Mucosa of stomach (tissue), 1 donor: Measurements from ENCODE around the gene CMTM6.

Source experiments
- H3K27me3 ChIP-seq: one replicate; pipeline ENCODE4 v1.7.0; 2013; ENCODE audit warnings: mild to moderate bottlenecking, low read length; ENCODE audit not compliant: control insufficient read depth, insufficient read depth
- H3K36me3 ChIP-seq: one replicate; pipeline ENCODE4 v1.7.0; 2013; ENCODE audit warnings: low read length; ENCODE audit not compliant: control insufficient read depth, insufficient read depth
- H3K4me1 ChIP-seq: one replicate; pipeline ENCODE4 v1.7.0; 2013; ENCODE audit warnings: mild to moderate bottlenecking, low read length; ENCODE audit not compliant: control insufficient read depth, insufficient read depth
- H3K4me3 ChIP-seq: one replicate; pipeline ENCODE4 v1.7.0; 2013; ENCODE audit warnings: low read length
- H3K9ac ChIP-seq: one replicate; pipeline ENCODE4 v1.7.0; 2013; ENCODE audit warnings: mild to moderate bottlenecking, low read length, moderate library complexity
- H3K9me3 ChIP-seq: one replicate; pipeline ENCODE4 v1.7.0; 2013; ENCODE audit warnings: mild to moderate bottlenecking, low read length, moderate library complexity; ENCODE audit not compliant: control insufficient read depth
- donor health status: Pancreatic carcinoma.

CMTM6 gene

DNA sequence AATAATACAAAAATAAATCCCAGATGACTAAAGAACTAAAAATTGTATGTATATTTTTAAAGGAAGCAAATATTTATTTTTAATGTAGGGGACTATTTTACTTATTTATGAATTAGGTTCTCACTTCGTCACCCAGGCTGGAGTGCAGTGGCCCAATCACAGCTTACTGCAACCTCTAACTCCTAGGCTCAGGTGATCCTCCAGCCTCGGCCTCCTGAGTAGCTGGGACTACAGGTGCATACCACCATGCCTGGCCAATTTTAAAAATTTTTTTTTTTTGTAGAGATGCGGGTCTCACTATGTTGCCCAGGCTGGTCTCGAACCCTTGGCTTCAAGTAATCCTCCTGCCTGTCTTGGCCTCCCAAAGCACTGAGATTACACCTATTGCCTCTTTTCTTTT is 68.4 kb downstream of the CMTM6 start:
- Histone ChIP-seq H3K4me1 (no peaks in the 10 kb centered on the region), H3K9me3 (no peaks in the 10 kb centered on the region)

DNA sequence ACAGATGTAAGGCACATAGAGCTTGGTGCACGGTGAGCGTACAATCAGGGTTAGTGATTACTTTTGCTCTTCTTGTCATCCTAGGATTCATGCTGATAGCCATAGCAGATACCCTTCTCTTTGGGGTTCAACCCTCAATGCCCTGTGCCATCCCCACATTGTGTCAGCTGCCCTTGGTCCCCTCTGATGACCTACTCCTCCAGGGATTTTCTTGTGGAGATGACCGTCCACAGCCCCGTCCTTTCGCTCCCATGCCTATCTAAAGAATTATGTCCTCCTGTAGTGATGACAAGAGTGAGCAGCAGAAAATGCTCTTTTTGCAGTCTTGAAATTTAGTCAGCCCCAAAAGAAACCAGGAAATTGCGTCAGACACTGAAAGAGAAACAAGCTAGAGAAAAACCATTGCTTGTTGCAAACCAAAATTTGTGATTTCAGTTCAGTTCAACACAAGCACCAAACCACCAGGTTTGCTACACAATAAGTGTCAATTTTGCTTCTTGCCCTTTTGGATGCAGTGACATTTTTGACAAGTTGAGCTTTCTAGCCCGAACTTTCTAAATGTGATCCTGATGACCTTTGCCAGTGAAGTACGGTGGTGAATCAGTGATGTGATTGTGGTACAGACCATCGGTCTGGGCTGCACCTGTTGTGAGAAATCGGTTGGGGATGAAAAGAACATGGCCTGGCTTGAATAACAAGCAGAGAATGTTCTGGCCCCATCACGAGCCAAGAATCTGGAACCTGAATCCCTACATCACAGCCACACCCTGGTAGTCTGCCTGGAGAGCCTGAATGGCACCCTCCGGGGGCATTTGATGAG is 69.7 kb downstream of the CMTM6 start:
- H3K9ac ChIP-seq: no peak overlapping the region
- no peaks in the 10 kb centered on the region for H3K9me3 ChIP-seq
- no peaks in the 10 kb centered on the region for H3K27me3 ChIP-seq
- no peak overlapping the region for H3K4me3 ChIP-seq
- H3K4me1 ChIP-seq: no peaks in the 10 kb centered on the region
- H3K36me3 ChIP-seq: no peaks in the 10 kb centered on the region

More for the DNA sequence above, 68.4 kb downstream of the CMTM6 start:
- H3K4me3 ChIP-seq: no peak overlapping the region
- no peaks in the 10 kb centered on the region for H3K36me3 ChIP-seq
- no peak overlapping the region for H3K9ac ChIP-seq
- H3K27me3 ChIP-seq: no peaks in the 10 kb centered on the region

DNA sequence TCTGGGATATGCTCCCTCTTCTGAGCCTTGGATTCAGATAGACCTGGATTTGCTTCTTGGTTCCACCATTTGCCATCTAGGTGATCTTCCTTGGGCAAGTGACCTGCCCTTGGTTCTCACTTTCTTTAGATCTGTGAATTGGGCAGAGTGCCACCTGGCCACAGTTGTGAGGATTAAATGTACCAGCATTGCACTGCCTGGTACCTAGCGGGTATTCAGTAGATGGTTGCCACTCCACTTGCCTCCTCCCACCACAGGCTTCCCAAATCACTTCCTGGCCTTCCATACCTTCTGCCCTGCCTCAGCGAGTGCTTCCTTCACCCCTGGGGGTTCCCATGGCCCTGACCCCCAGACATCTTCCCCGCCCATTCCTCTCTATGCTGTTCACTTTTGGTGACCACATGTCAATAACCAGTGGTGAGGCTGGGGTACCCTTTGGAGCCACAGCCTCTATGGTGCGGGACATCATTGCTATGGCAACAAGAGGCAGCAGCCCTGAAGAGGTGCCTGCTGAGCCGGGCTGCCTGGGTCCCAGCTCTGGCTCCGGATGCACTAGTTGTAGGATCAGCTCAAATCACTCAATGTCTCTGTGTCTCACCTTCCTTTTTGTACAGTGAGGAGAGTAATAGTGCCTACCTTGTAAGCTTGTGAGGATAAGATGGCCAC is 70.5 kb downstream of the CMTM6 start:
- no peak overlapping the region for H3K4me3 ChIP-seq
- no peaks in the 10 kb centered on the region for H3K27me3 ChIP-seq
- H3K4me1 ChIP-seq: no peaks in the 10 kb centered on the region
- no peak overlapping the region for H3K9ac ChIP-seq
- H3K36me3 ChIP-seq: no peaks in the 10 kb centered on the region
- no peaks in the 10 kb centered on the region for H3K9me3 ChIP-seq

DNA sequence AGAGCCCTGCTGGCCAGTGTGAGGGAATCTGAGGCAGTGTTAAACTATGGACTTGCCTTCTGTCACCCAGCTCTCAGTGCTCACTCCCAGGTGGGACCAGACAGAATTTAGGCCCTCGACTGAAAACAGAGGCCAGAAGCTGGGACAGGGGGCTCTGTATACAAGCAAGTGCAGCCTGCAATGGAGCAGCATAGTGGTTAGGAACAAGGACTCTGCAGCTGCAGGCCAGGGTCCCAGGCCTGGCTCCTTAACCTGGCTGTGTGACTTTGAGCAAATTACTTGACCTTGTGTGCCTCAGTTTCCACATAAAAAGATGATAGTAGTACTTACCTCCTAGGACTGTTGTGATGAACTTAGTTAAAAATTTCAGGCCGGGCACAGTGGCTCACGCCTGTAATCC is 71.2 kb downstream of the CMTM6 start:
- no peaks in the 10 kb centered on the region for H3K36me3 ChIP-seq
- H3K9ac ChIP-seq: no peak overlapping the region
- H3K27me3 ChIP-seq: no peaks in the 10 kb centered on the region
- no peaks in the 10 kb centered on the region for H3K4me1 ChIP-seq
- H3K9me3 ChIP-seq: no peaks in the 10 kb centered on the region
- no peak overlapping the region for H3K4me3 ChIP-seq
